Testis (tissue), 3 donors: Measurements from ENCODE around the gene TMEM179B. TPM values are rescaled to one million over a fixed set of nuclear protein-coding genes. Genes with fewer than 3 reads are reported as not detected.

Source experiments
- DNase-seq: peaks from one replicate; pipeline ENCODE4 v3.0.0-alpha.2; 2019
- H3K27ac ChIP-seq, 2 donors: fragments of 200-600 bp; sonication (generic); one replicate each; pipeline ENCODE4 v1.5.1; 2019
- H3K27me3 ChIP-seq: fragments of 200-600 bp; sonication (generic); one replicate; pipeline ENCODE4 v1.5.1; 2019
- H3K36me3 ChIP-seq: fragments of 200-600 bp; sonication (generic); one replicate; pipeline ENCODE4 v1.5.1; 2017; ENCODE audit warnings: low read depth; ENCODE audit errors: missing control alignments
- H3K4me1 ChIP-seq: fragments of 200-600 bp; sonication (generic); one replicate; pipeline ENCODE4 v1.5.1; 2019
- H3K4me3 ChIP-seq, 2 donors: fragments of 200-600 bp; sonication (generic); one replicate each; pipeline ENCODE4 v1.5.1; 2017 to 2019
- H3K9me3 ChIP-seq: fragments of 200-600 bp; sonication (generic); one replicate; pipeline ENCODE4 v1.5.1; 2017
- CTCF ChIP-seq, 3 experiments: fragments of 450-650 bp in 2 of 3; fragments of 200-600 bp in 1 of 3; sonication (generic) in 1 of 3; IDR thresholded peaks; one replicate each; pipeline ENCODE4 v1.5.1; 2016 to 2019; ENCODE audit warnings: antibody characterized with exemption in 3 of 3, mild to moderate bottlenecking in 2 of 3, moderate library complexity in 1 of 3
- POLR2A ChIP-seq: fragments of 450-650 bp; IDR thresholded peaks from one replicate; pipeline ENCODE4 v1.6.1; 2017; ENCODE audit warnings: antibody characterized with exemption, mild to moderate bottlenecking, moderate library complexity
- WGBS, 2 donors: methylation state at CpG; one replicate each; pipeline ENCODE4 v1.1.5; 2018; 5-methylcytosine and 5-hydroxymethylcytosine counted together
- intact Hi-C: fragments of 100-400 bp; cut with DNase I; formaldehyde crosslinking; loops from one replicate; pipeline ENCODE4 v1.15.1; 2023; ENCODE audit warnings: low total_unique reads
- polyA plus RNA-seq: library from polyadenylated mRNA; stranded (reverse); fragments of 350-450 nt; fragmentation: Illumina TruSeq; extraction: RNeasy Lipid Tissue Mini Kit (QIAGEN cat#74804); gene quantifications from one replicate; pipeline ENCODE4 v1.2.3, GENCODE V29; 2014; ENCODE audit warnings: low read depth, low replicate concordance; ENCODE audit not compliant: insufficient read depth
- total RNA-seq, 2 donors: library from RNA; depleted of rRNA; stranded (reverse); fragments of >200 nt; gene quantifications; one replicate each; pipeline ENCODE4 v1.2.3, GENCODE V29; 2016

The TMEM179B gene
- total and polyA plus RNA-seq, 3 donors from 2014 or later: 87.0 to 124 (median 119) TPM

DNA sequence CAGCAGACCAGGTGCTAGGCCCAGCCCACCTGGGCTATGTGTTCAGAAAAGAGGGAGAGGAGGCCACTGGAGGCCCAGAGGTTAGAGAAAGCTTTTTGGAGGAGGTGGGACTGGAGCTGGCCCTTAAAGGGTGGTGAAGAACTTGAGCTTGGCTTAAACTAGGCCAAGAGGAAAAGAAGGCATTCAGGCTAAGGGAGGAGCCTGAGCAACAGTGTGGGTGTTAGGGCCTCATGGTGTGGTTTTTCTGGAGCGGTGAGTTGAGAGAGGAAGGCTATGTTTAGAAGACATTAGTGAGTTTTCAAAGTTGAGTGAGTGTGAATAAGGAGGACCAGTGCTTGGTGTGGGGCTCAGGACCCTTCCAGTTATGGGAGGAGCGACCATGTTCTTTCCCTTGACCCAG lies 9.8 kb upstream of the TMEM179B start:
- WGBS, 2 donors: 88 to 93% methylated on average over 2 of the region's 2 CpGs
- H3K9me3 ChIP-seq: no peaks in the 10 kb centered on the region
- DNase-seq: no peak
- H3K4me3 ChIP-seq: no peak overlapping the region
- no peaks in the 10 kb centered on the region for H3K27me3 ChIP-seq
- TF ChIP-seq POLR2A (no peak), CTCF (IDR thresholded peaks at IDR 0.05) (no peak)
- intact Hi-C loops: no loop called here
- H3K4me1 ChIP-seq: no peaks in the 10 kb centered on the region
- no peak overlapping the region for H3K27ac ChIP-seq
- H3K36me3 ChIP-seq: no peaks in the 10 kb centered on the region

DNA sequence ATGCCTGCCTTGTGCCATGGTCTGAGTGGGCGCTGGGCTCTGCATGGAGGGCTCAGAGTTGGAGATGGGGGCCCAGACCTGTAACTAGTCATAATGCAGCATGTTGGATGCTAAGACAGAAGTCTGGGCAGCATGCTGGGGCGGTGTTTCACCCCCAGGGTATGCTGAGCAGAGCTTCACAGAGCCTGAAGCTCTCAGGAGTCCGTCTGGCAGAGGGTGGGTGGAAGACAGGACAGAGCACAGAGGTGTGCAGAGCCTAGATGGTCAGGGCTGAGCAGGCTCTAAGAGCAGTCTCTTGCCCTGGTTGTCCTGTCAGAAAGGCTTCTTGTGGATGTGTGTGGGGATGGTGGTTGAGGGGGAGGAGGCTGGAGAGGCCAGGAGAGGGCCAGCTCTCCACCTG lies 8.8 kb upstream of the TMEM179B start:
- no peak overlapping the region for H3K4me3 ChIP-seq
- no peak for DNase-seq
- H3K27me3 ChIP-seq: no peaks in the 10 kb centered on the region
- H3K9me3 ChIP-seq: no peaks in the 10 kb centered on the region
- 93% methylated on average over 2 to 3 of the region's 3 CpGs for WGBS, 2 donors
- TF ChIP-seq CTCF (IDR thresholded peaks at IDR 0.05): no peak
- no peak for TF ChIP-seq POLR2A
- no peak overlapping the region for H3K27ac ChIP-seq
- intact Hi-C loops: no loop called here
- H3K36me3 ChIP-seq: no peaks in the 10 kb centered on the region
- H3K4me1 ChIP-seq: no peaks in the 10 kb centered on the region

DNA sequence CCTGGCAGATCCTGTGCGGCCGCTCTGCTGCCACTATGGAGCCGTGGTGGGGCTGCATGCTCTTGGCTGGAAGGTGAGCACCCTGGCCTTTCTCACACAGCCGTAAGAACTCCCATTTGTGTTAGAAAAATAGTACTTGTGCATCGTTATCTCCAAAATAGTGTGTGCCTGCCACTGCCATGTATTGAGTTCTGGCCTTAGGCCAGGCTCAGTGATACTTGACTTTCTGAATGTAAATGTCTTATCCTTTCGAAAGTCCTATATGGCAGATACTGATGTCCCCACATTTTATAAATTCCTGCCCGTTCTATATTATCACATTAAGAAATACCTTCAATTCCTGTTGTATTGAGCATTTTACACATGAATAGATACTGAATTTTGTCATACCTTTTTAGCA lies 4.4 kb upstream of the TMEM179B start:
- H3K4me3 ChIP-seq: no peak overlapping the region
- H3K27ac ChIP-seq: no peak overlapping the region
- no peaks in the 10 kb centered on the region for H3K36me3 ChIP-seq
- peaks cover 7% of the 10 kb centered on the region for H3K4me1 ChIP-seq
- WGBS, 2 donors: 93 to 96% methylated on average over 7 of the region's 7 CpGs
- no peak for TF ChIP-seq CTCF (IDR thresholded peaks at IDR 0.05)
- H3K9me3 ChIP-seq: no peaks in the 10 kb centered on the region
- DNase-seq: no peak
- H3K27me3 ChIP-seq: no peaks in the 10 kb centered on the region
- intact Hi-C loops: loop anchor here (10.0 kb wide), 1 partner anchor 72 kb away; no protein-coding TSS in a partner anchor

DNA sequence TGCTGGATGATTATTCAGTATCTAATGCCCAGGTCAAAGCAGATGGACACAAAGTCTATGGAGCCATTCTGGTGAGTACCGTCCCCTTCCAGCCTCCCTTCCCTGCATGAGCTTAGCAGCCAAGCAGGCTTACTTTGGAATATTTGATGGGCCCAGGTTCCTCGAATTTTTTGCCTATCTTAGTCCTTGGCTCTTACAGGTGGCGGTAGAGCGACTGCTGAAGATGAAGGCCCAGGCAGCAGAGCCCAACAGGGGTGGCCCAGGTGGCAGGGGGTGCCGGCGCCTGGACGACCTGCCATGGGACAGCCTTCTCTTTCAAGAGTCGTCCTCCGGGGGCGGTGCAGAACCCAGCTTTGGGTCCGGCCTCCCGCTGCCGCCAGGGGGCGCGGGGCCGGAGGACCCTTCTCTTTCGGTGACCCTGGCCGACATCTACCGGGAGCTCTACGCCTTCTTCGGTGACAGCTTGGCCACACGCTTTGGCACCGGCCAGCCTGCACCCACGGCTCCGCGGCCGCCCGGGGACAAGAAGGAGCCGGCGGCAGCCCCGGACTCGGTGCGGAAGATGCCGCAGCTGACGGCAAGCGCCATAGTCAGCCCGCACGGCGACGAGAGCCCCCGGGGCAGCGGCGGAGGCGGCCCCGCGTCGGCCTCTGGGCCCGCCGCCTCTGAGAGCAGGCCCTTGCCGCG lies 741 bp upstream of the TMEM179B start:
- WGBS, 2 donors: 1 to 13% methylated on average over 2 to 29 of the region's 51 CpGs

More for the DNA sequence above, 741 bp upstream of the TMEM179B start:
- peaks cover 19% of the 10 kb centered on the region for H3K4me1 ChIP-seq
- peak; percentile 91 to 99 (median 98) for TF ChIP-seq CTCF (IDR thresholded peaks at IDR 0.05)
- TF ChIP-seq POLR2A: no peak
- H3K4me3 ChIP-seq: peak overlapping the region; percentile 80 to 98
- intact Hi-C loops: loop anchor here (10.0 kb wide), 1 partner anchor 68 kb away; no protein-coding TSS in a partner anchor
- H3K36me3 ChIP-seq: no peaks in the 10 kb centered on the region
- H3K27me3 ChIP-seq: no peaks in the 10 kb centered on the region
- peak; percentile 93 for DNase-seq
- peak overlapping the region; percentile 77 to 97 for H3K27ac ChIP-seq
- H3K9me3 ChIP-seq: no peaks in the 10 kb centered on the region
